B cell (primary cell): Measurements from ENCODE around the gene EHBP1L1. TPM values are rescaled to one million over a fixed set of nuclear protein-coding genes. Genes with fewer than 3 reads are reported as not detected.

Experiments
- ATAC-seq: fragments of 200-7000 bp; cut with Tn5 transposase; one replicate; pipeline ENCODE4 v1.10.0; 2021; ENCODE audit warnings: low read depth, mild to moderate bottlenecking, moderate number of reproducible peaks, moderate library complexity
- CTCF ChIA-PET: fragments of 350-600 bp; sonication (Branson Sonifier 250); formaldehyde crosslinking; loops from one replicate; lab custom pipeline; 2021; ENCODE audit warnings: antibody characterized with exemption, inconsistent platforms; lab: Charles Lee
- POLR2A ChIA-PET: fragments of 350-600 bp; sonication (Branson Sonifier 250); formaldehyde crosslinking; loops from one replicate; lab custom pipeline; 2021; ENCODE audit warnings: antibody characterized with exemption; lab: Charles Lee
- DNase-seq: peaks from one replicate; pipeline ENCODE4 v3.0.0; 2013
- H2AFZ ChIP-seq: 2 replicates; pipeline ENCODE4 v1.6.1; 2012; ENCODE audit warnings: mild to moderate bottlenecking, low read depth, low read length; ENCODE audit not compliant: insufficient read depth, poor library complexity, severe bottlenecking
- H3K27ac ChIP-seq, 2 donors: 1 replicate in 1 of 2; 2 replicates in 1 of 2; pipeline ENCODE4 v1.5.1; 2012 to 2013; ENCODE audit warnings: low read length in 2 of 2, mild to moderate bottlenecking in 2 of 2, moderate library complexity in 1 of 2
- H3K27me3 ChIP-seq, 4 experiments: fragments of 200-600 bp in 1 of 4; sonication (generic) in 1 of 4; replicated peaks in 1 of 4; 1 replicate in 2 of 4; 2 replicates in 2 of 4; pipeline versions ENCODE4 v1.6.1 to v1.7.0; 2013 to 2016; ENCODE audit warnings: low read length in 3 of 4, mild to moderate bottlenecking in 2 of 4, mixed read lengths in 1 of 4, moderate library complexity in 1 of 4; ENCODE audit not compliant: insufficient read depth in 4 of 4, control insufficient read depth in 3 of 4; ENCODE audit errors: control extremely low read depth in 1 of 4
- H3K36me3 ChIP-seq, 2 experiments: replicated peaks in 1 of 2; 1 replicate in 1 of 2; 2 replicates in 1 of 2; pipeline versions ENCODE4 v1.6.1 to v1.7.1; 2013; ENCODE audit warnings: low read length in 1 of 2; ENCODE audit not compliant: insufficient read depth in 2 of 2, control insufficient read depth in 1 of 2; ENCODE audit errors: control extremely low read depth in 1 of 2, extremely low read depth in 1 of 2
- H3K4me1 ChIP-seq, 2 donors: fragments of 200-600 bp in 1 of 2; sonication (generic) in 1 of 2; 1 replicate in 1 of 2; 2 replicates in 1 of 2; pipeline versions ENCODE4 v1.5.1 to v1.6.1; 2013 to 2017; ENCODE audit warnings: low read length in 2 of 2; ENCODE audit not compliant: control insufficient read depth in 2 of 2, insufficient read depth in 2 of 2
- H3K4me2 ChIP-seq: replicated peaks from 2 replicates; pipeline ENCODE3; 2012; ENCODE audit warnings: mild to moderate bottlenecking, low read depth, low read length; ENCODE audit not compliant: poor library complexity, severe bottlenecking
- H3K4me3 ChIP-seq, 5 experiments: fragments of 200-600 bp in 1 of 5; sonication (generic) in 1 of 5; 1 replicate in 3 of 5; 2 replicates in 2 of 5; pipeline versions ENCODE4 v1.5.1 to v1.7.0; 2011 to 2016; ENCODE audit warnings: low read length in 4 of 5, mild to moderate bottlenecking in 4 of 5, low read depth in 2 of 5, control low read depth in 1 of 5, moderate library complexity in 1 of 5; ENCODE audit not compliant: insufficient read depth in 1 of 5; ENCODE audit errors: control extremely low read depth in 1 of 5, extremely low read depth in 1 of 5
- H3K79me2 ChIP-seq: fragments of 200-600 bp; sonication (generic); one replicate; pipeline ENCODE4 v1.6.0; 2016; ENCODE audit warnings: low read length; ENCODE audit not compliant: control insufficient read depth, insufficient read depth
- H3K9ac ChIP-seq: fragments of 200-600 bp; sonication (generic); 2 replicates; pipeline ENCODE4 v1.6.1; 2017; ENCODE audit warnings: mild to moderate bottlenecking, low read length, moderate library complexity
- H3K9me3 ChIP-seq, 3 donors: one replicate each; pipeline versions ENCODE4 v1.6.1 to v1.7.1; 2013; ENCODE audit warnings: low read length in 2 of 3; ENCODE audit not compliant: control insufficient read depth in 2 of 3, insufficient read depth in 1 of 3; ENCODE audit errors: control extremely low read depth in 1 of 3
- H4K20me1 ChIP-seq: 2 replicates; pipeline ENCODE4 v1.6.0; 2012; ENCODE audit warnings: mild to moderate bottlenecking, low read length; ENCODE audit not compliant: insufficient read depth, control insufficient read depth, poor library complexity, severe bottlenecking
- H3K27ac Mint-ChIP-seq: one replicate; pipeline ENCODE4 v1.8.0; 2021; ENCODE audit warnings: mixed read lengths
- H3K27me3 Mint-ChIP-seq: one replicate; pipeline ENCODE4 v1.8.0; 2021; ENCODE audit warnings: mixed read lengths
- H3K4me1 Mint-ChIP-seq: one replicate; pipeline ENCODE4 v1.8.0; 2021; ENCODE audit warnings: mixed read lengths
- H3K4me3 Mint-ChIP-seq: one replicate; pipeline ENCODE4 v1.8.0; 2021; ENCODE audit warnings: mixed read lengths
- H3K9me3 Mint-ChIP-seq: one replicate; pipeline ENCODE4 v1.8.0; 2022; ENCODE audit warnings: mixed read lengths; ENCODE audit not compliant: insufficient read depth
- CTCF ChIP-seq: fragments of 200-600 bp; IDR thresholded peaks from one replicate; pipeline ENCODE4 v1.8.0; 2022; ENCODE audit warnings: antibody characterized with exemption, mild to moderate bottlenecking
- EZH2 ChIP-seq: IDR thresholded peaks from 2 replicates; pipeline ENCODE4 v1.6.1; 2012; ENCODE audit warnings: borderline replicate concordance, low read depth, mild to moderate bottlenecking, moderate library complexity, low read length; ENCODE audit not compliant: insufficient read depth, poor library complexity, severe bottlenecking
- WGBS: methylation state at CpG from one replicate; pipeline ENCODE4 v1.1.5; 2013; ENCODE audit warnings: missing lambda C conversion rate; ENCODE audit not compliant: insufficient coverage; 5-methylcytosine and 5-hydroxymethylcytosine counted together
- intact Hi-C: fragments of 100-400 bp; cut with micrococcal nuclease; formaldehyde crosslinking; loops from one replicate; pipeline ENCODE4 v1.10.0; 2022
- polyA plus RNA-seq: library from polyadenylated mRNA; depleted of rRNA; stranded (reverse); fragments of >200 nt; gene quantifications from 2 replicates; pipeline ENCODE4 v1.2.3, GENCODE V29; 2012
- total RNA-seq, 2 donors: library from RNA; stranded (reverse); fragments of 120-200 nt in 1 of 2; gene quantifications; 1 replicate in 1 of 2; 2 replicates in 1 of 2; pipeline versions ENCODE4 v1.2.3 to v1.2.4, GENCODE V29; 2013 to 2022

Gene EHBP1L1
- total and polyA plus RNA-seq, 2 donors (not counting 1 experiment from before 2014, with no cell fraction given): 202 to 279 TPM

- Histone ChIP-seq H3K27ac (no peak overlapping the region), H3K79me2 (no peaks in the 10 kb centered on the region), H3K4me1 (peaks cover 12 to 17% of the 10 kb centered on the region in 2 donors), H3K36me3 (peaks cover 2 to 31% of the 10 kb centered on the region in 2 experiments), H4K20me1 (peaks cover 7% of the 10 kb centered on the region), H3K27me3 (no peaks in the 10 kb centered on the region), H3K4me3 (no peak overlapping the region), H3K9me3 (no peaks in the 10 kb centered on the region), H2AFZ (no peak overlapping the region), H3K4me2 (no peak overlapping the region), H3K9ac (no peak overlapping the region)
- 92% methylated on average over 14 of the region's 18 CpGs for WGBS
- Mint-ChIP-seq H3K4me3 (peak overlapping the region; percentile 37), H3K27me3 (no peaks in the 10 kb centered on the region), H3K4me1 (peaks cover 16% of the 10 kb centered on the region), H3K9me3 (no peaks in the 10 kb centered on the region), H3K27ac (peak overlapping the region; percentile 29)
- DNase-seq (no peak), ATAC-seq (no peak)
- ChIA-PET POLR2A (no interaction called here), CTCF (interaction anchor here (0.9 to 2.5 kb wide), 3 partner anchors 14 to 28 kb away, joined by 3 to 9 read pairs (median 6); no protein-coding TSS in a partner anchor)
- intact Hi-C loops: no loop called here
- TF ChIP-seq CTCF (no peak), EZH2 (no peak)
Measured at GRCh38 chr11:65537620-65538231, 38.1 kb upstream of the EHBP1L1 start.

GRCh38 chr11:65538232-65538914, 37.5 kb upstream of the EHBP1L1 start:
- Histone ChIP-seq H3K79me2 (no peaks in the 10 kb centered on the region), H3K27me3 (no peaks in the 10 kb centered on the region), H2AFZ (no peak overlapping the region), H3K9ac (no peak overlapping the region), H3K4me1 (peaks cover 12 to 17% of the 10 kb centered on the region in 2 donors), H4K20me1 (peaks cover 7% of the 10 kb centered on the region), H3K9me3 (no peaks in the 10 kb centered on the region), H3K27ac (no peak overlapping the region), H3K4me2 (no peak overlapping the region), H3K4me3 (no peak overlapping the region), H3K36me3 (peaks cover 2 to 25% of the 10 kb centered on the region in 2 experiments)
- Mint-ChIP-seq H3K9me3 (no peaks in the 10 kb centered on the region), H3K27ac (peak overlapping the region; percentile 74), H3K4me1 (peaks cover 17% of the 10 kb centered on the region), H3K27me3 (no peaks in the 10 kb centered on the region), H3K4me3 (peak overlapping the region; percentile 59)
- no peak for DNase-seq
- POLR2A ChIA-PET: interaction anchor here (1.1 kb wide), 1 partner anchor 13 kb away, joined by 3 read pairs; the partner anchor contains the start of gene SCYL1
- intact Hi-C loops: no loop called here
- no peak for ATAC-seq
- TF ChIP-seq CTCF (no peak), EZH2 (no peak)
- 97% methylated on average over 42 of the region's 43 CpGs for WGBS
- CTCF ChIA-PET: interaction anchor here (0.9 to 9.2 kb wide), 3 partner anchors 14 to 34 kb away, joined by 3 to 86 read pairs (median 6); partner anchors contain the start of genes FAM89B and ZNRD2
